BE2C (cell line): ENCODE results near the gene TRAF7. TPM values are rescaled to one million over a fixed set of nuclear protein-coding genes. Genes with fewer than 3 reads are reported as not detected.
A peak's percentile ranks its signal among the peaks of the same experiment; 100 is the strongest.
"Not testable (repeated sequence)": the region's sequence is repeated elsewhere in the genome, so short reads cannot be mapped to it uniquely, and the experiment has no call there.

ENCODE experiments used
- DNase-seq: peaks from one replicate; pipeline ENCODE4 v3.0.0-alpha.2; 2020
- H3K27me3 ChIP-seq: fragments of 250-450 bp; sonication (Bioruptor Pico); 2 replicates; pipeline ENCODE4 v1.5.1; 2020; ENCODE audit warnings: mild to moderate bottlenecking
- H3K36me3 ChIP-seq: fragments of 250-450 bp; sonication (Bioruptor Pico); 2 replicates; pipeline ENCODE4 v1.5.1; 2020; ENCODE audit warnings: mild to moderate bottlenecking
- H3K4me1 ChIP-seq: fragments of 250-450 bp; sonication (Bioruptor Pico); 2 replicates; pipeline ENCODE4 v1.5.1; 2020
- H3K4me3 ChIP-seq: 2 replicates; pipeline ENCODE4 v1.5.1; 2011; ENCODE audit warnings: low read depth, low read length
- H3K9me3 ChIP-seq: fragments of 250-450 bp; sonication (Bioruptor Pico); 2 replicates; pipeline ENCODE4 v1.5.1; 2020
- polyA plus RNA-seq: library from polyadenylated mRNA; unstranded; fragments of >200 nt; gene quantifications from one replicate; pipeline ENCODE4 v1.2.1, GENCODE V29; 2012; ENCODE audit warnings: low read depth, missing spikeins; ENCODE audit not compliant: insufficient read length, insufficient read depth
- TF ChIP-seq, protein P1 (sequence below): IDR thresholded peaks from 2 replicates; pipeline ENCODE4 v1.5.1; 2012; ENCODE audit warnings: mild to moderate bottlenecking, low read depth, low read length

TRAF7 gene
- 126 TPM for polyA plus RNA-seq

DNA sequence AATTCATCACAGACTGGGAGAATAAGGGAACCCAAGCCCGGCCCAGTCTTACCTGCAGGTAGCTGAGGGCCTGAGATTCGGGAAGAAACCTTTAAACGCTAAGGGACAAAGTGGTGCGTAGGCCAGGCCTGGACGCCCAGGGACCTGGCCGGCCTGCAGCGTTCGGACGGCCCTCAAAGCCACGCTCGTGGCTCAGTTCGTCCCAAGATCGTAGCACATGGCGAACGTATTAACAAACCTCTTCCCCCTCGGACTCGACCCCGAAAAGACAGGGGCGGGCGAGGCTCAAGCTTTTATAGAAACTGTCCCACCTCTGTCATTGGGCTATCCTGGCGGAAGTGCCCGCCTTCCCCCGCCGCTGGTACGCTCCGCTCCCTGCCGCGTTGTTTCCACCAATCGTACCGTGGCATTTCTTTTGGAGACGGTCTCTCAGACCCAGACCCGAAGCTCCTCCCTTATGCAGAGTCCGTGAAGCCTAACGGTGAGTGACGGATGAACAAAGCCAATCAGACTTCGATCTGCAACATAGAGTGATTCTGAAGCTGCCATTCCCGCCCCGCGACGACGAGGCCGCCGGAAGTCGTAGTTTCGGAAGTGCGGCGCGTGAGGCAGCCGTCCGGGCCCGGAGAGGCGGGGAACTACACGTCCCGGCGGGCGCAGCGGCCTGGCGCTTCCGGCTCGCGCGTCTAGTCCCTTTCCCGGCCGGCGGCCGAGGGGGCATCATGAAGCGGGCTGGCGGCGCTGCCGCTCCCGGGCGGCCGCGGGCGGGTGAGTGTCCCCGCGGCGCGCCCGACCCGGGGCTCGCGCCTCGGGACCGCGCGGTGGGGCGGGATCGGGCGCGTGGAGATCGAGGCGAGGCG, at the start of gene TRAF7:
TRAF7 (plus strand) TSS at position 692 of the 860 bp plus-strand sequence. CDS start 8,139 bp downstream, outside the sequence.
- Histone ChIP-seq H3K27me3 (no peaks in the 10 kb centered on the region), H3K4me1 (peaks cover 24% of the 10 kb centered on the region), H3K36me3 (peaks cover 36% of the 10 kb centered on the region), H3K9me3 (no peaks in the 10 kb centered on the region), H3K4me3 (peak within 1 kb of the TSS; percentile 100)
- TF ChIP-seq, protein P1, sequence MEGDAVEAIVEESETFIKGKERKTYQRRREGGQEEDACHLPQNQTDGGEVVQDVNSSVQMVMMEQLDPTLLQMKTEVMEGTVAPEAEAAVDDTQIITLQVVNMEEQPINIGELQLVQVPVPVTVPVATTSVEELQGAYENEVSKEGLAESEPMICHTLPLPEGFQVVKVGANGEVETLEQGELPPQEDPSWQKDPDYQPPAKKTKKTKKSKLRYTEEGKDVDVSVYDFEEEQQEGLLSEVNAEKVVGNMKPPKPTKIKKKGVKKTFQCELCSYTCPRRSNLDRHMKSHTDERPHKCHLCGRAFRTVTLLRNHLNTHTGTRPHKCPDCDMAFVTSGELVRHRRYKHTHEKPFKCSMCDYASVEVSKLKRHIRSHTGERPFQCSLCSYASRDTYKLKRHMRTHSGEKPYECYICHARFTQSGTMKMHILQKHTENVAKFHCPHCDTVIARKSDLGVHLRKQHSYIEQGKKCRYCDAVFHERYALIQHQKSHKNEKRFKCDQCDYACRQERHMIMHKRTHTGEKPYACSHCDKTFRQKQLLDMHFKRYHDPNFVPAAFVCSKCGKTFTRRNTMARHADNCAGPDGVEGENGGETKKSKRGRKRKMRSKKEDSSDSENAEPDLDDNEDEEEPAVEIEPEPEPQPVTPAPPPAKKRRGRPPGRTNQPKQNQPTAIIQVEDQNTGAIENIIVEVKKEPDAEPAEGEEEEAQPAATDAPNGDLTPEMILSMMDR, result no peak
- DNase-seq, result peak; percentile 99

DNA sequence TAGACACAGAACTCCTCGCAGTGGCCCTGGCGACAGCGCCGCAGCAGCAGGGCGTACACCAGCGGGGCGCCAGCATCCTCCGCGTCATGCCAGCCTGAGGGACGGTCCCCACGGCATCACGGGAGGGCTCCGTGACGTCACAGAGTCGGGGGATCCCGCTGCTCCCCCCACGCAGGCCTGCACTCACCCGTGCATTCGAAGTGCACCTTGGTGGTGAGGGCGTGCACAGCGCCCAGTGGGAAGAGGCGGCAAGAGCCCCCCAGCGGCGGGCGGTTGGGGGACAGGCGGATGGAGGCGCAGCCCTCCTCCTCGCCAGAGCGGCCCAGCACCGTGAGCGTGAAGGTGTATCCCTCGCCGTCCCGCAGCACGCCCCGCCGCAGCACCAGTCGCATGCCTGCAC, 49.4 kb upstream of the TRAF7 start:
- H3K9me3 ChIP-seq, H3K4me1 ChIP-seq, H3K27me3 ChIP-seq, H3K36me3 ChIP-seq, DNase-seq, H3K4me3 ChIP-seq: not testable (repeated sequence)

DNA sequence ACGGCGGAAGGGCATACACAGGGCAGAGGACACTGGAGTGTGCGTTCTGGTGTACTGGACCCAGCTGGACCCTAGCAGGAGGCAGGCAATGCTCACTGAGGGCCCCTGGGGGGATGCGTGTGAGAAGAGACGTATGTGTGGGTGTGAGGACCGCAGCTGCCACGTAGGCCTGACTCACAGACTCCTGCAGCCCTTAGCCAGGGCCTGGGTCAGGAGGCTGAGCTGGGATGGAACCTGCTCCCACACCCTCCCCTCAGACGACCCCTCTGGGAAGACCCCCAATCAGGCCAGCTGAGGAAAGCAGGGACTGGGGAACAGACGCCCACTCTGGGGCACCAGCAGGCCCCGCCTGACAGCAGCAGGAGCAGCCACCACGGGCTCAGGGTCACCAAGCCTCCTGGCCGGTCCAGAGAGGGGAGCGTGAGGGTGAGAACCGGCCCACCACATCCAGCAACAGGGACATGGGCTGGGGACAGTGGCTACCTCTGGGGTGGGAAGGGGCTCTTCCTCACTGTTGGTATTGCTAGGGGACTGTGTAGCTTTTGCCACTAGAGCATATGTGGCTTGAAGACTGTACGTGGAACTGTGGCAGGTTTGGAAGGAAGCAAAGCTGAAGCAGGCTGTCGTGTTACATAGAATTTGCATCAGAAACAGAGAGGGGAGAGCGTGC, 48.3 kb upstream of the TRAF7 start:
- not testable (repeated sequence) for H3K4me1 ChIP-seq, H3K36me3 ChIP-seq, H3K4me3 ChIP-seq, H3K27me3 ChIP-seq, H3K9me3 ChIP-seq, DNase-seq

DNA sequence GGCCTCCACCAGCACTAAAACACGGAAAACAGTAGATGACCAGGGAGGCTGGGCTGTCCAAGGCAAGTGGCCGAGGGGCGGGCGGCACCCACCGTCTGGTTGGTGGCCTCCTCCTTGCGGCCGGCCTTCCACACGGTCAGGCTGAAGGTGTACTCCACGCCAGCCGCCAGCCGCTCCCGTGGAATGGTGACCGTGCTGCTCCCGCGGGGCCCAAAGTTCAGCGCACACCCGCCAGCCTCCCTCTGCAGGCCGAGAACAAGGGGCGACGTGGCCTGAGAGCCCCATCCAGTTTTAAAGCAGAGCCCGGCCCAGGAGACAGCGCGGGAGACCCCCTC, 47.8 kb upstream of the TRAF7 start:
- not testable (repeated sequence) for H3K27me3 ChIP-seq, H3K4me1 ChIP-seq, DNase-seq, H3K4me3 ChIP-seq, H3K36me3 ChIP-seq, H3K9me3 ChIP-seq

DNA sequence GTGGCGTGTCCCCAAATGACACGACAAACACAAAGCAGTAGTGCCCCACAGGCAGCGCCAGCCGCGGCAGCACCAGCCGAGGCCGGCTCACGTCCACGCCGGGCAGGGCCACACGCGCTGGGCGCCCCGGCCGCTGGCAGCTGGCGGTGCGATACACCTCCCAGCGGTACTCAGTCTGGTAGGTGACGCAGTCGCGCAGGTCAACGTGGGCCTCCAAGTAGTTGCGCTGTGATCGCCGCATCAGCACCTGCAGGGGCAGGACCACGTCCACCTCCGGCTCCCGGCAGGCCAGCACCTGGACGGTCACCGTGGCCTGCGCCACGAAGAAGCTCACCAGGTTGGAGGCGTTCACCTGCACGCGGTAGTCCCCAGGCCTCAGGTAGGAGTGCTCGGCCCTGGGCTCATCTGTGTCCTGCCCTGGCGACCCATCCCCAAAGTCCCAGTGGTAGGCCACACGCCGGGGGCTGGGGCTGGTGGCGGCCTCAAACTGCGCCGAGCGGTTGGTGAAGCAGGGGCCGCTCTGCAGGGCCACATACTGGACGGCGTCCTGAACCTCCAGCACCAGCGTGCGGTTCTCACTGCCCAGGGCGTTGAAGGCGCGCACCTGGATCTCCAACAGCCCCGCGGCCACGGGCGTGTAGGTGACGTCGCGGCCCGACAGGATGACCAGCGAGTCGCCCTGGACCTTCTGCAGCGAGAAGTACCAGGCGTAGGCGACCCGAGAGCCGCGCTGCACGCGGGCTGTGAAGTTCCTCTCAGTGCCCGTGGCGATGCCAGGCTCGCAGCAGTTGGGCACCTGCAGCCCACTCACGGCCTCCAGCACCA, 46.9 kb upstream of the TRAF7 start:
- H3K36me3 ChIP-seq, H3K9me3 ChIP-seq, DNase-seq, H3K4me1 ChIP-seq, H3K4me3 ChIP-seq, H3K27me3 ChIP-seq: not testable (repeated sequence)

DNA sequence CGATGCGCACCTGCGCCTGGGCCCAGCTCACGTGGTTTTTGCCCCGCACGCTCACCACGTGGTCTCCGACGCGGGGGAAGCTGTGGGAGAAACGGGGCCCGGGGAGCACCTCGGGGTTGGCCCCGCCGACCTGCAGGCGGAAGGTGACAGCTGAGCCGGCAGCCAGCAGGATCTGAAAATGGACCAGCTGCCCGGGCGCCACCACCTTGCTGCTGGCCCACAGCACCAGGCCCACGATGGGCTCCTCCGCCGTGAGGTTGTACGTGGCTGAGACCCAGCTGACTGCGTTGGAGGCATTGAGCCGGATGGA, 46.4 kb upstream of the TRAF7 start:
- not testable (repeated sequence) for H3K4me1 ChIP-seq, DNase-seq, H3K27me3 ChIP-seq, H3K36me3 ChIP-seq, H3K9me3 ChIP-seq, H3K4me3 ChIP-seq

DNA sequence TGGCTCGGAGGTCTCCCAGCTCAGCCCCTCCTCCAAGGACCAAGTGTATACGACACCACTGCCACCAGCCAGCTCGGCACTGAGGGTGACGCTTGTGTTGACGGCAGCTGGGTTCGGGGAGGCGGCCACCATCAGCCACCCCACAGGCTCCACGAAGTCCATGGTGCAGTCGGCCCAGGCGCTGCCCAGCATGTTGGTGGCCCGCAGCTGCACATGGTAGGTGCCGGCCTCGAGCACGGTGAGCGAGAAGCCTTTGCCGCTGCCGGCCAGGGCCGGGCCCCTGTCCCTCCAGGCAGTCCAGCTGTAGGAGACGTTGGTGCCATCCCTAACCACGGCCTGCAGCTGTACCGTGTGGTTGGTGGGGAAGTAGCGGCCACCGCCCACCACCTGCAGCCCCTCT, 45.7 kb upstream of the TRAF7 start:
- not testable (repeated sequence) for H3K9me3 ChIP-seq

DNA sequence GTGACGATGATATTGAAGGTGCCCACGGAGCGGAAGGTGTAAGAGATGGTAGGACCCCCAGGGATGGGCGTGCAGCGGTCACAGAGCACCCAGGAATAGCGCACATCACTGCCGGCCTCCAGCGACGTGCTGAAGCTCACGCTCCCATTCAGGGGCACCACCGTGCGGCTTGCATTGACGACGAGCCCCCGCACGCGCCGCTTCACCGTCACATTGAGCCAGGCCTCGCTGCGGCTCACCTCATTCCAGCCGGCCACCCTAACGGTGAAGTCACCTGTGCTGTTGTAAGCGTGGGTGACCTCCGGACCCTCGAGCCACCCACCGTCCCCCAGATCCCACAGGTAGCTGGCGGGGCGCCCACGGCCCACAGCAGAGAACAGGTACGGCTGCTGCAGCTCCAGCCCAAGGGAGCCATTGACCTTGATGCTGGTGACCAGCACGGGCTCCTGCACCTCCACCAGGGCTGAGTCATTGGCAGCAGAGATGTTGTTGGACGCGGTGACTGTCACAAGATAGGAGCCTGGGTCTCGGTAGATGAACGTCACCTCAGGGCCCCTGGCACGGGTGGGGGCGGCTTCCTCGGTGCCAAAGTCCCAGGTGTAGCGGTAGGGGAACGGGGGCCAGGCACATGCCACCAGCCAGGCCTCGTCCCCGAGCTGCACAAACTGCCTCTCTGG, 45.1 kb upstream of the TRAF7 start:
- not testable (repeated sequence) for H3K4me1 ChIP-seq, DNase-seq, H3K36me3 ChIP-seq, H3K9me3 ChIP-seq, H3K27me3 ChIP-seq, H3K4me3 ChIP-seq

More for the DNA sequence above, 45.7 kb upstream of the TRAF7 start:
- H3K4me1 ChIP-seq, DNase-seq, H3K4me3 ChIP-seq, H3K27me3 ChIP-seq, H3K36me3 ChIP-seq: not testable (repeated sequence)

DNA sequence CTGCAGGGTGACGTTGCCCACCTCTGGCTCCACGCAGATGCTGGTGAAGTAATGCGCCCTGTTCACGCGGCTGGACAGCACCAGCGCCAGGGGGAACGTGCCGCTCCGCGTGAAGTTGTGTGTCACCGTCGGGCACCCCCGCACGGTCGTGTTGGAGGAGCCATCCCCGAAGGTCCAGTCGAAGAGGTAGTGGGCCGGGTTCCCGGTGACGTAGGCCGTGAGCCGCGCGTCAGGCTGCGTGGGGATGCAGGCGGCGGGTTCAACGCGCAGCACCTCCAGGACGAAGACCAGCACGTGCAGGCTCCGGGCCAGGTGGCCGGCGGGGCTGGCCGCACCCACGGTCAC, 44.6 kb upstream of the TRAF7 start:
- H3K27me3 ChIP-seq, H3K9me3 ChIP-seq, H3K4me1 ChIP-seq, H3K36me3 ChIP-seq, DNase-seq, H3K4me3 ChIP-seq: not testable (repeated sequence)

DNA sequence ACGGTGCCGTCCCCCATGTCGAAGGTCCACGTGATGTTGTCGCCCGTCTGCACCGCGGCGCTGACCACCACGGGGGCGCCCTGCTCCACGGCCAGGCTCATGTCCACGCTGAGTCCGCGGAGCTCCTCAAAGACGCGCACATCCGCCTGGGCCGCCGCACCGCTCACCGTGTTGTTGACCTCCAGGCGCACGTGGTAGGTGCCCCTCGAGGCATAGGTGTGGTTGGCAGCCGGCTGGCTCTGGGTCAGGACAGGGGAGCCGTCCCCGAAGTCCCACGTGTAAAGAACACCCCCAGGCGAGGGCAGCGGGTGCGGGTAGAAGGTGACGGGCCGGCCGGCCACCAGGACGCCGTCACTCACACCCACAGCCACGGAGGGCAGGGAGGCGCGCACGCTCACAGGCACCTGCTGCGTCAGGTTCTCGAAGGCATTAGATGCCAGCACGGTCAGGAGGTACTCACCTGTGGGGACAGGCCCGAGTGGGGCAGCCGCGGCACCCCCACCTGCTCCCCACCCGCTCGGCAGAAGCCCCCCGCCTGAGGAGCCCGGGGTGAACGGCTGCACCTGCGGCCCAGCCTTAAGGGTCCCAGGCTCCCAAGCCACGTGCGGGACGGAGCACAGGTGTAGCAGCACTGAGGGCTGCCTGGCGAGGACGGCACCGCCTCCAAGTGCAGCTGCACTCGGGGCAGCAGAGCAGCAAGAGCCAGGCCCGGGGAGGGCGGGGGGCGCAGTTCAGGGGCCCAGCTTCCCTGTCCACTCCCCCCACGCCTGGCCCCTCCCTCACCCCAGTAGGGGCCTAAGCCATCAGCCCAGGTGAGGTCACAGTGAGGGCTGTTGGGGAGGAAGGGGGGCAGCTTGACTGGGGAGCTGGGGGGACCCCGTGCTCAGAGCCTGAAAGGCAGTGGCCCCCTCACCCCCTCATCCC, 43.9 kb upstream of the TRAF7 start:
- not testable (repeated sequence) for H3K27me3 ChIP-seq, H3K4me1 ChIP-seq, H3K9me3 ChIP-seq, DNase-seq, H3K36me3 ChIP-seq, H3K4me3 ChIP-seq

DNA sequence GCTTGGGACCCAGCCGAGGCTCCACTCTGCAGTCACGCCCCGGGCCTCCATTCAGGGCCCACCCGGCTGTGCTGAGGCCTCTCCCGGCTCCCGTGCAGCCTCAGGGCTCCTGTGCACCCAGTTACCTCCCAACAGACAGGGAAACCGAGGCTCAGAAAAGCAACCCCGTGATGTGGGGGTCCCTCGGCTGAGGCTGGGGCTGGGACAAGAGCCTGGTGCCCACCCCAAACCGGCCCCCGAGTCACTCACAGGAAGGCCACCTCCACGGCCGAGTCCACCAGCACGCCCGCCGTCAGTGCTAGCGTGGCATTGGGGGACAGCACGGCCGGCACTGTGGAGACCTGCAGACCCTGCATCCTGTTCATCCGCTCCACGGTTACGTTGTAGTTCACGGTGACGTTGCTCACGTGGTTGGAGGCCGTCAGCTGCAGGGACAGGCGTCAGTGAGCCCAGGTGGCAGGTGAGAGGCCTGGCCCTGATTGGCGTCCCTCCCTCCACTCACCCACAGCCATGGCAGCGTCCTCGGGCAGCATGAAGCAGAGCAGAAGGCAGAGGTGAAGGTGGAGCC, 43.0 kb upstream of the TRAF7 start:
- not testable (repeated sequence) for H3K4me3 ChIP-seq, DNase-seq, H3K9me3 ChIP-seq, H3K27me3 ChIP-seq, H3K4me1 ChIP-seq, H3K36me3 ChIP-seq

DNA sequence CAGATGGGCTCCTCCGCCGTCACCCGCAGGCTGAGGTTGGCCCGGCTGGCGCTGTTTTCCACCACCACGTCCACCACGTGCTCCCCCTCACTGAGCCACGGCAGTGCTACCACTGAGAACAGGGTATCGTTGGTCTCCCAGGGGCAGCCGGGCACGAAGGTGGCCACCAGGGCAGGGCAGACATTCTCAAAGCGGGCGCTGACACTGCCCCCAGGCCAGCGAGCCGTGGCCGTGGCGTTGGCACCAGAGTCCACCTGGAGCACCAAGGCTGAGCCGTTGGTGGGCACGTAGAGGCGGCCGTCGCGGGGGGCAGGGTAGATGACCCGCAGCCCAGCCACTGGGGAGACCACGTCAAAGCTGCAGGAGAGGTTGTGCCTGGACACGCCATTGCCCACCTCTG, 41.4 kb upstream of the TRAF7 start:
- H3K4me3 ChIP-seq, H3K9me3 ChIP-seq, H3K27me3 ChIP-seq, H3K36me3 ChIP-seq, DNase-seq, H3K4me1 ChIP-seq: not testable (repeated sequence)

DNA sequence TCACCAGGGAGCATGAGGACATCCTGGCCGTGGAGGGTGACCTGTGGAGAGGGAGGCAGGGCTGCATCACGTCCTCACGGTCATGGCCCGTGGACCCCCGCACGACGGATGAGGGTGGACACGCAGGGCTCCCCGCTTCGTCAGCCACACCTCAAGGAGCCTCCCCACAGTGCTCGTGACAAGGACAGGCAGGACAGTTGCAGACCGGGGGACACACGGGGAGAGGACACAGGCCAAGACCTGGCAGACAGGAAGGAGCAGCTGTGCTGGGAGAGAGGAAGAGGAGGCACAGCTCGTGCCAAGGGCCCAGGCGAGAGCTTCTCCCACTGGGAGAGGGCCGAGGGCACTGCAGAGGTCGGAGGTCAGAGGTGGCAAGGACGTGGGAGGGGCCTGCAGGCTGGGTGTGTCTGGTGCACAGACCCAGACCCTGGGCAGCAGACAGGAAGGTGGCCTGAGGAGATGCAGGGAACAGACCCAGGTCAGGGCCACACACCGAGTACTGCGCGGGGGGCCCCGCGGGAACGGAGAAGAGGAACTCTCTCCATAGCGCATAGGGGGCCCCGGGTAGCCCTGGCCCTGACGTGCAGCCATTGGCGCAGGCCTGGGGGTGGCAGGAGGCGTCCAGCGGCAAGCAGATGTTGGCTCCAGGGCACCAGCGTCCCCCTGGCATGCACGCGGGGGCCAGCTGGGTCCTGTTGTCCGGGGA, 40.5 kb upstream of the TRAF7 start:
- H3K9me3 ChIP-seq, H3K4me1 ChIP-seq, H3K27me3 ChIP-seq, H3K4me3 ChIP-seq, H3K36me3 ChIP-seq, DNase-seq: not testable (repeated sequence)
